Nephron (organoid): ENCODE data around the gene PRSS23.

Experiments
- H3K27ac Mint-ChIP-seq, 3 experiments: 2 replicates each; pipeline ENCODE4 v1.8.0; 2020; ENCODE audit warnings: mixed read lengths in 3 of 3, mild to moderate bottlenecking in 2 of 3, moderate library complexity in 1 of 3
- H3K27me3 Mint-ChIP-seq: 2 replicates; pipeline ENCODE4 v1.8.0; 2021; ENCODE audit warnings: low read depth, mild to moderate bottlenecking, moderate library complexity, mixed read lengths
- H3K36me3 Mint-ChIP-seq: 2 replicates; pipeline ENCODE4 v1.8.0; 2020; ENCODE audit warnings: low read depth, mixed read lengths
- H3K4me1 Mint-ChIP-seq: 2 replicates; pipeline ENCODE4 v1.8.0; 2020; ENCODE audit warnings: mixed read lengths
- H3K4me3 Mint-ChIP-seq, 3 experiments: 2 replicates each; pipeline ENCODE4 v1.8.0; 2020; ENCODE audit warnings: mild to moderate bottlenecking in 3 of 3, mixed read lengths in 3 of 3, moderate library complexity in 2 of 3
- H3K9me3 Mint-ChIP-seq: 2 replicates; pipeline ENCODE4 v1.8.0; 2020; ENCODE audit warnings: mixed read lengths
- TF ChIP-seq, protein P1 (sequence below), 3 experiments: fragments of 200-600 bp; sonication (generic); IDR thresholded peaks; one replicate each; pipeline ENCODE4 v1.5.0; 2021; ENCODE audit warnings: antibody characterized with exemption in 3 of 3; ENCODE audit not compliant: unreplicated experiment in 3 of 3

PRSS23 gene

DNA sequence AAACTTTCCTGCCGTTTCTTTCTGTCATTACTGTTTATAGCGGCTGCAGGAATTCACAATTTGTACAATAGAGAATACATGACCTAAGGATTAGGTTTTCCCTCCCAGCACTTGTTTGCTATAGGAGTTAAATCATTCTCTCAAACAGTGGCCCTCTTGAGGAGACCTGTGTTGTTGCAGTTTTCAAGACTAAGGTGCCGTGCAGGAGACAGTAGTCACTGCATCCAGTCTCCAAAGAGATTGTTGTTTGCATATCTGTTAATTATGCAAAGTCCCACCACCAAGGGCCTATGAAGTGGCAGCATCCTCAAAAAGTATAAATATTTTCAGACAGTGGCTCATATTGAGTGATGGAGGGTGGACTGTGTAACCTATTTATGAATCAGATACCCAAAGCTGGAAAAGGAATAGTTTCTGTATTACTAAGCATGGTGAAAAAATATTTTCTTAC is 2.3 kb downstream of the PRSS23 start:
- H3K9me3 Mint-ChIP-seq, result no peaks in the 10 kb centered on the region
- TF ChIP-seq, protein P1, sequence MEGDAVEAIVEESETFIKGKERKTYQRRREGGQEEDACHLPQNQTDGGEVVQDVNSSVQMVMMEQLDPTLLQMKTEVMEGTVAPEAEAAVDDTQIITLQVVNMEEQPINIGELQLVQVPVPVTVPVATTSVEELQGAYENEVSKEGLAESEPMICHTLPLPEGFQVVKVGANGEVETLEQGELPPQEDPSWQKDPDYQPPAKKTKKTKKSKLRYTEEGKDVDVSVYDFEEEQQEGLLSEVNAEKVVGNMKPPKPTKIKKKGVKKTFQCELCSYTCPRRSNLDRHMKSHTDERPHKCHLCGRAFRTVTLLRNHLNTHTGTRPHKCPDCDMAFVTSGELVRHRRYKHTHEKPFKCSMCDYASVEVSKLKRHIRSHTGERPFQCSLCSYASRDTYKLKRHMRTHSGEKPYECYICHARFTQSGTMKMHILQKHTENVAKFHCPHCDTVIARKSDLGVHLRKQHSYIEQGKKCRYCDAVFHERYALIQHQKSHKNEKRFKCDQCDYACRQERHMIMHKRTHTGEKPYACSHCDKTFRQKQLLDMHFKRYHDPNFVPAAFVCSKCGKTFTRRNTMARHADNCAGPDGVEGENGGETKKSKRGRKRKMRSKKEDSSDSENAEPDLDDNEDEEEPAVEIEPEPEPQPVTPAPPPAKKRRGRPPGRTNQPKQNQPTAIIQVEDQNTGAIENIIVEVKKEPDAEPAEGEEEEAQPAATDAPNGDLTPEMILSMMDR (IDR thresholded peaks at IDR 0.05; ENCODE audit: unreplicated experiment in 3 of 3), result peak; percentile 58 to 64 (median 60)
- H3K4me3 Mint-ChIP-seq, result peak overlapping the region; percentile 90 to 96 (median 94)
- no peaks in the 10 kb centered on the region for H3K27me3 Mint-ChIP-seq
- no peaks in the 10 kb centered on the region for H3K36me3 Mint-ChIP-seq
- H3K27ac Mint-ChIP-seq, result peak overlapping the region in 2 of 3 experiments; percentile 50 to 86
- peaks cover 58% of the 10 kb centered on the region for H3K4me1 Mint-ChIP-seq

DNA sequence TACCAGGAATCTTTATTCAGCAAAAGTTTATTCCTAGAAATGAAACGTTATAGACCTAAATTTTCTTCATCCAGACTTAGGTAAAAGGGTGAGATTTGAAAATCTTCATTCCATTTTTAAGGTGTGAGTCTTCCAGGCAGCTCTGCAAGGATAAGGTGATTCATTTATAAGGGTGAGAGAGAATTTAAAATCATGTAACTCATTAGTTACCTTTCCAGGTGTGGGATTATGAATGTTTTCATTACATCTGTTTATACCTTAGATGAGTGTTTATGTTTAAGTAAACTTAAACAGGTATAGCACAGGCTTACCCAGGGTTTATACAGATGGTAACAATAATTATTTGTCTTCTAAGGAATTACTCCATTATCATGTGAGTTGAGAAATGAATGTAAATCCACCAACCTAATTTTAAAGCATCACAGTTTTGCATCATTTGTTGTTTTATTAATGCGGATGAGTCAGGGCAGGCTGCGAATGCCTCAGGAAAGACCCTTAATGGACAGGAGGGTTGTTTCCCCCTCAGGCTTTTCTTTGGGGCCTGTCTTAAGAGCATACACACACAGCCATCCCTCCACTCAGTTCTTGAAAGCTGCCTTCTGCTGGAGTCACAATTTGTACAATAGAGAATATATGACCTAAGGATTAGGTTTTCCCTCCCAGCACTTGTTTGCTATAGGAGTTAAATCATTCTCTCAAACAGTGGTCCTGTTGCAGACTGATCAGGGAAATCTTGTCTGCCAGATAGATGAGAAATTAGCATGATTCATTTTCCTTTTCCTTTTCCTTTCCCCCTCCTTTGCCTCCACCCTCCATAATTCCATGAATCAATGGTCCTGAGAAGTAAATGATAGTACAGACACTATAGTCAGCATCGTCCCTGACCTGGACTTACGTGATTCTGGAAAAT is 3.0 kb downstream of the PRSS23 start:
- no peaks in the 10 kb centered on the region for H3K9me3 Mint-ChIP-seq
- TF ChIP-seq, protein P1 (IDR thresholded peaks at IDR 0.05; ENCODE audit: unreplicated experiment in 3 of 3), result no peak
- peaks cover 5% of the 10 kb centered on the region for H3K36me3 Mint-ChIP-seq
- H3K27ac Mint-ChIP-seq, result no peak overlapping the region
- peaks cover 60% of the 10 kb centered on the region for H3K4me1 Mint-ChIP-seq
- no peaks in the 10 kb centered on the region for H3K27me3 Mint-ChIP-seq
- H3K4me3 Mint-ChIP-seq, result peak overlapping the region in 1 of 3 experiments; percentile 64

- H3K36me3 Mint-ChIP-seq, result peaks cover 14% of the 10 kb centered on the region
Measured at GRCh38 chr11:86804951-86805350, 4.6 kb downstream of the PRSS23 start.

DNA sequence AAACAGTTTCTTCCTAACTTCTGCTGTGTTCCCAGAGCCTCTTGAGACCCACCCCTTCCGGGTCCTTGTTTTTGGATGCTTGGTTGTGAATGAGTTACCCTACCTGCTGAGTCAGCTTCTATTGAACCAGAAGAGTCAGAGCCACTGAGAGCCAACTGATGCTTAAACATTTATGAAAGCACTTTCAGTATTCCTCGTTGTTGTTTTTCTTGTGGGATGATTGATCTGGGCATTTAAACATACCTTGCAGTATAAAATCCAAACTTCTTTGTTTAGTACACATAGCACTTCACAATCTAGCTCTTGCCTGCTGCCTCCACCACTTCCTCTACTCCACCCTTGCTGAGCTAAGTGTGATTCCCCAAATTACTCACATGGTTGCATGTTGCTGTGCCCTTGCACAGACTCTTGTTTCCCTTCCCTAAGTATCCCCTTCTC is 5.5 kb downstream of the PRSS23 start:
- TF ChIP-seq, protein P1 (IDR thresholded peaks at IDR 0.05; ENCODE audit: unreplicated experiment in 3 of 3), result no peak
- Mint-ChIP-seq H3K4me1 (peaks cover 63% of the 10 kb centered on the region), H3K36me3 (peaks cover 14% of the 10 kb centered on the region), H3K27me3 (no peaks in the 10 kb centered on the region), H3K27ac (peak overlapping the region in 1 of 3 experiments; percentile 7), H3K4me3 (no peak overlapping the region), H3K9me3 (no peaks in the 10 kb centered on the region)

More at GRCh38 chr11:86804951-86805350, 4.6 kb downstream of the PRSS23 start:
- Mint-ChIP-seq H3K9me3 (no peaks in the 10 kb centered on the region), H3K4me3 (no peak overlapping the region), H3K4me1 (peaks cover 60% of the 10 kb centered on the region), H3K27me3 (no peaks in the 10 kb centered on the region), H3K27ac (peak overlapping the region in 2 of 3 experiments; percentile 16 to 65)
- TF ChIP-seq, protein P1 (IDR thresholded peaks at IDR 0.05; ENCODE audit: unreplicated experiment in 3 of 3), result no peak

- peaks cover 14% of the 10 kb centered on the region for H3K36me3 Mint-ChIP-seq
Measured at GRCh38 chr11:86806903-86807302, 6.6 kb downstream of the PRSS23 start.

More at GRCh38 chr11:86806903-86807302, 6.6 kb downstream of the PRSS23 start:
- H3K4me3 Mint-ChIP-seq, result no peak overlapping the region
- no peaks in the 10 kb centered on the region for H3K9me3 Mint-ChIP-seq
- TF ChIP-seq, protein P1 (IDR thresholded peaks at IDR 0.05; ENCODE audit: unreplicated experiment in 3 of 3), result no peak
- peaks cover 57% of the 10 kb centered on the region for H3K4me1 Mint-ChIP-seq
- no peak overlapping the region for H3K27ac Mint-ChIP-seq
- no peaks in the 10 kb centered on the region for H3K27me3 Mint-ChIP-seq
